Lung microvascular endothelial cell (primary cell): Measurements from ENCODE around the gene RARG. TPM values are rescaled to one million over a fixed set of nuclear protein-coding genes. Genes with fewer than 3 reads are reported as not detected.
"Not testable (repeated sequence)": the region's sequence is repeated elsewhere in the genome, so short reads cannot be mapped to it uniquely, and the experiment has no call there.

ENCODE experiments used
- DNase-seq, 2 donors: peaks; one replicate each; pipeline versions ENCODE4 v3.0.0 to v3.0.0-alpha.2; 2010; ENCODE audit warnings: low read depth in 2 of 2
- total RNA-seq: library from RNA; depleted of rRNA; stranded (reverse); fragments of >200 nt; gene quantifications from 2 replicates; pipeline ENCODE4 v1.2.1, GENCODE V29; 2014

Gene RARG
- total RNA-seq, 1 donor from 2014 or later = 5.2 TPM

- no peak for DNase-seq
Observed at GRCh38 chr12:53172352-53172751, 59.7 kb downstream of the RARG start.

- DNase-seq = no peak
Observed at GRCh38 chr12:53171725-53172329, 60.2 kb downstream of the RARG start.

GRCh38 chr12:53170876-53171724 lies 60.9 kb downstream of the RARG start:
- no peak for DNase-seq

DNA sequence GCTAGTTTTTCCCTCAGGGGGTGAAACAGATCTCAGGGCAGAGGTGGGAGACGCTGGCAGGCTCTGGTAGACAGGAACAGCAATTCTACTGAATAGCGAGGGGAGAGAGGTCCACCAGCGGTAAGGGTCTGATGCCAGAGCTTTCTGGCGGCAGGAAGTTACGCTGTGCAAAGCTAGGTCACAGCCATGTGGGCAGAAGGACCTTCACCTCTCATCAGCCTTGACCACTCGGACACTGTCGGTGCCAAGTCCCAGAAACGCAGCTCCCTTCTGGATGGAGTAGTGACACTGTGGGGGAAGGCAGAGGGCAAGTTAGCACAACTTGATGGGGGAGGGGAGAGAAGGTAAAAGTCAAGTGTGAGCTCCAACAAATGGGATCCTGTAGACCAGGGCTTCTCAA lies 61.8 kb downstream of the RARG start:
- no peak for DNase-seq

DNA sequence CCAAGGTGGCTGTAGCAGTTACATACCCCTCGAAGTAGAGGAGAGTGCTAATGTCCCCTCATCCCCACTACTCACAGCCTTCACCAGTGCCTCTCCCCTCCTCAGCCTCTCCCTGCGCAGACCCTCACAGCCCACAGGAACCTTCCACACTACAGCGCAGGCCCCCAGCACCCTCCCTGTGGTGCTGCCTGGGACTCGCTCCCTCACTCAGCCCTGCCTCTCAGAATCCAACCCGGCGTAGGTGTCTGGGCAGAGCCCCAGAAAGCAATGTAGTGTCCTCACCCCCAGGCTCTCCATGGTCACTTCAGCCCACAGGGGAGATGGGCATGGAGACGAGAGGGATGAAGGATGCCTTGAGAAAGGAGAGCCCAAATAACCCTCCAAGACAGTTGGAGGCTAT lies 62.4 kb downstream of the RARG start:
- DNase-seq = no peak

GRCh38 chr12:53166837-53167236 lies 65.2 kb downstream of the RARG start:
- DNase-seq = no peak

DNA sequence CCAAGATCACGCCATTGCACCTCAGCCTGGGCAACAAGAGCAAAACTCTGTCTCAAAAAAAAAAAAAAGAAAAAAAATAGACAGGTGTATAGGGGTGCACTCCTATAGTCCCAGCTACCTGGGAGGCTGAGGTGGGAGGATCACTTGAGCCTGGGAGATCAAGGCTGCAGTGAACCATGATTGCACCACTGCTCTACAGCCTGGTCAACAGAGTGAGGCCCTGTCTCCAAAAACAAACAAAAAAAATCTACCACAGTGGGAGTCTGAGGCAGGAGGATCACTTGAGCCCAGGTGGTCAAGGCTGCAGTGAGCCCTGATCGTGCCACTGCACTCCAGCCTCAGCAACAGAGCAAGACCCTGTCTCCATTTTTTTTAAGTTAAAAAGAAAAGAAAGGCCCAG lies 69.0 kb downstream of the RARG start:
- not testable (repeated sequence) for DNase-seq

- no peak for DNase-seq
Observed at GRCh38 chr12:53161119-53161911, 70.7 kb downstream of the RARG start.

- DNase-seq = no peak
Observed at GRCh38 chr12:53160673-53161072, 71.3 kb downstream of the RARG start.

Other genes starting within 250 kb of the RARG start
- 775 and 904 TPM in 2 replicates for gene EIF4B, start 225.8 kb downstream of the RARG start, total RNA-seq
- 15.9 and 18.3 TPM in 2 replicates for gene TNS2, start 182.1 kb downstream of the RARG start, total RNA-seq
- 8.9 and 12.9 TPM in 2 replicates for gene SPRYD3, start 152.8 kb downstream of the RARG start, total RNA-seq
- 2.2 and 16.6 TPM in 2 replicates for gene IGFBP6, start 134.5 kb downstream of the RARG start, total RNA-seq
- not detected in 2 replicates for gene SOAT2, start 128.7 kb downstream of the RARG start, total RNA-seq
- gene ZNF740, start 51.5 kb downstream of the RARG start, total RNA-seq = 9.6 and 12.1 TPM in 2 replicates
- gene CSAD, start 51.3 kb downstream of the RARG start, total RNA-seq = 2.6 and 6.0 TPM in 2 replicates
- gene ITGB7, start 25.0 kb downstream of the RARG start, total RNA-seq = not detected in 2 replicates
- 0.99 and 3.7 TPM in 2 replicates for gene ESPL1, start 36.1 kb upstream of the RARG start, total RNA-seq
- 412 and 577 TPM in 2 replicates for gene PFDN5, start 63.3 kb upstream of the RARG start, total RNA-seq
- 31.6 and 35.9 TPM in 2 replicates for gene MYG1, start 67.5 kb upstream of the RARG start, total RNA-seq
- 23.8 and 24.6 TPM in 2 replicates for gene AAAS, start 89.4 kb upstream of the RARG start, total RNA-seq
- not detected in 2 replicates for gene SP7, start 104.1 kb upstream of the RARG start, total RNA-seq
- gene SP1, start 148.0 kb upstream of the RARG start, total RNA-seq = 21.4 and 26.8 TPM in 2 replicates
- gene AMHR2, start 191.6 kb upstream of the RARG start, total RNA-seq = not detected in 2 replicates
- 14.1 and 17.9 TPM in 2 replicates for gene PRR13, start 209.5 kb upstream of the RARG start, total RNA-seq
- gene PCBP2, start 219.9 kb upstream of the RARG start, total RNA-seq = 299 TPM in 2 replicates